Neural cell (in vitro differentiated cells): Measurements from ENCODE around the gene MICAL2. TPM values are rescaled to one million over a fixed set of nuclear protein-coding genes. Genes with fewer than 3 reads are reported as not detected.

Experiments
- H2AFZ ChIP-seq: fragments of 200-600, 300-800 bp; sonication (generic), shearing (Covaris generic); 2 replicates; pipeline ENCODE4 v1.6.0; 2014; ENCODE audit warnings: low read depth, mild to moderate bottlenecking, antibody characterized with exemption, low read length, moderate library complexity
- H3F3A ChIP-seq: fragments of 200-600 bp; shearing (Covaris generic); 2 replicates; pipeline ENCODE4 v1.6.1; 2016; ENCODE audit warnings: mild to moderate bottlenecking, moderate library complexity, mixed read lengths, antibody characterized with exemption, low read length; ENCODE audit not compliant: insufficient read depth, poor library complexity, severe bottlenecking
- H3K27ac ChIP-seq: fragments of 200-600, 300-800 bp; sonication (generic), shearing (Covaris generic); 2 replicates; pipeline ENCODE4 v1.5.1; 2014; ENCODE audit warnings: mild to moderate bottlenecking, low read length, moderate library complexity
- H3K27me3 ChIP-seq: fragments of 300-800, 200-600 bp; sonication (generic), shearing (Covaris generic); 2 replicates; pipeline ENCODE4 v1.6.0; 2014; ENCODE audit warnings: mild to moderate bottlenecking, low read depth, low read length, moderate library complexity; ENCODE audit not compliant: insufficient read depth
- H3K36me3 ChIP-seq: fragments of 300-800, 200-600 bp; sonication (generic), shearing (Covaris generic); 2 replicates; pipeline ENCODE4 v1.5.1; 2014; ENCODE audit warnings: mild to moderate bottlenecking, antibody characterized with exemption, low read length, moderate library complexity; ENCODE audit not compliant: insufficient read depth
- H3K4me2 ChIP-seq: fragments of 300-800, 200-600 bp; sonication (generic), shearing (Covaris generic); 2 replicates; pipeline ENCODE4 v1.6.0; 2014; ENCODE audit warnings: mild to moderate bottlenecking, low read length
- H3K4me3 ChIP-seq: fragments of 300-800, 200-600 bp; sonication (generic), shearing (Covaris generic); 2 replicates; pipeline ENCODE4 v1.5.1; 2014; ENCODE audit warnings: mild to moderate bottlenecking, low read length, moderate library complexity
- H3K79me2 ChIP-seq: fragments of 200-600 bp; shearing (Covaris generic); replicated peaks from 2 replicates; pipeline ENCODE4 v1.6.0; 2014; ENCODE audit warnings: mild to moderate bottlenecking, low read length, moderate library complexity; ENCODE audit not compliant: insufficient read depth
- H3K9ac ChIP-seq: fragments of 300-800, 200-600 bp; sonication (generic), shearing (Covaris generic); 2 replicates; pipeline ENCODE4 v1.6.1; 2016; ENCODE audit warnings: mild to moderate bottlenecking, low read length, mixed read lengths
- H3K9me2 ChIP-seq: fragments of 200-600 bp; shearing (Covaris generic); 2 replicates; pipeline ENCODE4 v1.6.1; 2016; ENCODE audit warnings: mild to moderate bottlenecking, low read length, mixed read lengths; ENCODE audit not compliant: insufficient read depth
- H3K9me3 ChIP-seq: fragments of 200-600, 300-800 bp; sonication (generic), shearing (Covaris generic); 2 replicates; pipeline ENCODE4 v1.6.1; 2016; ENCODE audit warnings: mild to moderate bottlenecking, mixed run types, low read length, moderate library complexity, mixed read lengths
- H4K20me1 ChIP-seq: fragments of 200-600 bp; shearing (Covaris generic); 2 replicates; pipeline ENCODE4 v1.6.1; 2016; ENCODE audit warnings: mild to moderate bottlenecking, mixed run types; ENCODE audit not compliant: insufficient read depth
- CTCF ChIP-seq: fragments of 450-650 bp; IDR thresholded peaks from 2 replicates; pipeline ENCODE4 v1.5.1; 2014; ENCODE audit warnings: antibody characterized with exemption, mild to moderate bottlenecking, moderate library complexity; ENCODE audit not compliant: poor library complexity, severe bottlenecking
- EP300 ChIP-seq: fragments of 450-650 bp; conservative IDR thresholded peaks from 2 replicates; pipeline ENCODE4 v1.6.1; 2014; ENCODE audit warnings: antibody characterized with exemption, mild to moderate bottlenecking, moderate library complexity; ENCODE audit not compliant: poor library complexity, severe bottlenecking
- EZH2 ChIP-seq: fragments of 200-600, 300-800 bp; shearing (Covaris generic), sonication (generic); IDR thresholded peaks from 2 replicates; pipeline ENCODE4 v1.6.1; 2014; ENCODE audit warnings: antibody characterized with exemption, low read length, borderline replicate concordance, mild to moderate bottlenecking; ENCODE audit not compliant: insufficient read depth, poor library complexity, severe bottlenecking
- MXI1 ChIP-seq: fragments of 450-650 bp; conservative IDR thresholded peaks from 2 replicates; pipeline ENCODE4 v1.6.1; 2014; ENCODE audit warnings: antibody characterized with exemption, mild to moderate bottlenecking; ENCODE audit not compliant: poor library complexity, severe bottlenecking
- POLR2AphosphoS5 ChIP-seq: IDR thresholded peaks from 2 replicates; pipeline ENCODE4 v1.6.1; 2012
- RAD21 ChIP-seq: fragments of 450-650 bp; conservative IDR thresholded peaks from 2 replicates; pipeline ENCODE4 v1.6.1; 2014; ENCODE audit warnings: antibody characterized with exemption, mild to moderate bottlenecking, moderate library complexity
- SMC3 ChIP-seq: fragments of 450-650 bp; conservative IDR thresholded peaks from 2 replicates; pipeline ENCODE4 v1.6.1; 2014; ENCODE audit warnings: antibody characterized with exemption, mild to moderate bottlenecking, moderate library complexity; ENCODE audit not compliant: poor library complexity
- TAF1 ChIP-seq: IDR thresholded peaks from 2 replicates; pipeline ENCODE4 v1.6.1; 2012; ENCODE audit warnings: low read depth
- polyA plus RNA-seq: library from polyadenylated mRNA; depleted of rRNA; stranded (reverse); fragments of >200 nt; gene quantifications from 2 replicates; pipeline ENCODE4 v1.2.3, GENCODE V29; 2014
- TF ChIP-seq, protein P1 (sequence below): IDR thresholded peaks from 2 replicates; pipeline ENCODE4 v1.6.1; 2012; ENCODE audit warnings: borderline replicate concordance

Gene MICAL2
- polyA plus RNA-seq, 1 donor from 2014 or later = 2.2 TPM

DNA sequence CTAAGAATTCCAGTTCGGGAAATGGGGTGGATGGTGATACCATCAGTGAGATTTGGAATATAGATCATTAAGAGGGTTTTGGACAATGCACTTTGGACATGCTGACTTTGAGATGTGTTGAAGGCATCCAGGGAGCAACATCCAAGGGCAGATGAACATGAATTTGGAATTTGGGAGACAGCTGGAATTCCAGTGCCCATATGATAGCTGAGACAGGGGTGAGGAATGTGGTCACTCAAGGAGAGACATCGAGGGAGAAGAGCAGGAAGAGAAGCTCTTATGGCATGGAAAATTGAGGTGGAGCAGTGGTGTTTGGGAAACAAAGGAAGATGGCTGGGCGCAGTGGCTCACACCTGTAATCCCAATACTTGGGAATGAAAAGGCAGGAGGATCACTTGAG lies 11.8 kb upstream of the MICAL2 start:
- Histone ChIP-seq H3K9me3 (no peaks in the 10 kb centered on the region), H3K4me2 (no peak overlapping the region), H3K9me2 (no peaks in the 10 kb centered on the region), H3F3A (no peaks in the 10 kb centered on the region), H3K27me3 (no peaks in the 10 kb centered on the region), H3K9ac (no peak overlapping the region), H3K27ac (no peak overlapping the region), H3K4me3 (no peak overlapping the region), H2AFZ (no peak overlapping the region), H4K20me1 (no peaks in the 10 kb centered on the region), H3K79me2 (no peaks in the 10 kb centered on the region), H3K36me3 (no peaks in the 10 kb centered on the region)
- no peak for TF ChIP-seq EP300
- TF ChIP-seq, protein P1, sequence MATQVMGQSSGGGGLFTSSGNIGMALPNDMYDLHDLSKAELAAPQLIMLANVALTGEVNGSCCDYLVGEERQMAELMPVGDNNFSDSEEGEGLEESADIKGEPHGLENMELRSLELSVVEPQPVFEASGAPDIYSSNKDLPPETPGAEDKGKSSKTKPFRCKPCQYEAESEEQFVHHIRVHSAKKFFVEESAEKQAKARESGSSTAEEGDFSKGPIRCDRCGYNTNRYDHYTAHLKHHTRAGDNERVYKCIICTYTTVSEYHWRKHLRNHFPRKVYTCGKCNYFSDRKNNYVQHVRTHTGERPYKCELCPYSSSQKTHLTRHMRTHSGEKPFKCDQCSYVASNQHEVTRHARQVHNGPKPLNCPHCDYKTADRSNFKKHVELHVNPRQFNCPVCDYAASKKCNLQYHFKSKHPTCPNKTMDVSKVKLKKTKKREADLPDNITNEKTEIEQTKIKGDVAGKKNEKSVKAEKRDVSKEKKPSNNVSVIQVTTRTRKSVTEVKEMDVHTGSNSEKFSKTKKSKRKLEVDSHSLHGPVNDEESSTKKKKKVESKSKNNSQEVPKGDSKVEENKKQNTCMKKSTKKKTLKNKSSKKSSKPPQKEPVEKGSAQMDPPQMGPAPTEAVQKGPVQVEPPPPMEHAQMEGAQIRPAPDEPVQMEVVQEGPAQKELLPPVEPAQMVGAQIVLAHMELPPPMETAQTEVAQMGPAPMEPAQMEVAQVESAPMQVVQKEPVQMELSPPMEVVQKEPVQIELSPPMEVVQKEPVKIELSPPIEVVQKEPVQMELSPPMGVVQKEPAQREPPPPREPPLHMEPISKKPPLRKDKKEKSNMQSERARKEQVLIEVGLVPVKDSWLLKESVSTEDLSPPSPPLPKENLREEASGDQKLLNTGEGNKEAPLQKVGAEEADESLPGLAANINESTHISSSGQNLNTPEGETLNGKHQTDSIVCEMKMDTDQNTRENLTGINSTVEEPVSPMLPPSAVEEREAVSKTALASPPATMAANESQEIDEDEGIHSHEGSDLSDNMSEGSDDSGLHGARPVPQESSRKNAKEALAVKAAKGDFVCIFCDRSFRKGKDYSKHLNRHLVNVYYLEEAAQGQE = no peak
- TF ChIP-seq MXI1 = no peak
- TF ChIP-seq CTCF = no peak
- no peak for TF ChIP-seq EZH2
- TF ChIP-seq TAF1 = no peak
- no peak for TF ChIP-seq RAD21
- no peak for TF ChIP-seq SMC3
- TF ChIP-seq POLR2AphosphoS5 = no peak

DNA sequence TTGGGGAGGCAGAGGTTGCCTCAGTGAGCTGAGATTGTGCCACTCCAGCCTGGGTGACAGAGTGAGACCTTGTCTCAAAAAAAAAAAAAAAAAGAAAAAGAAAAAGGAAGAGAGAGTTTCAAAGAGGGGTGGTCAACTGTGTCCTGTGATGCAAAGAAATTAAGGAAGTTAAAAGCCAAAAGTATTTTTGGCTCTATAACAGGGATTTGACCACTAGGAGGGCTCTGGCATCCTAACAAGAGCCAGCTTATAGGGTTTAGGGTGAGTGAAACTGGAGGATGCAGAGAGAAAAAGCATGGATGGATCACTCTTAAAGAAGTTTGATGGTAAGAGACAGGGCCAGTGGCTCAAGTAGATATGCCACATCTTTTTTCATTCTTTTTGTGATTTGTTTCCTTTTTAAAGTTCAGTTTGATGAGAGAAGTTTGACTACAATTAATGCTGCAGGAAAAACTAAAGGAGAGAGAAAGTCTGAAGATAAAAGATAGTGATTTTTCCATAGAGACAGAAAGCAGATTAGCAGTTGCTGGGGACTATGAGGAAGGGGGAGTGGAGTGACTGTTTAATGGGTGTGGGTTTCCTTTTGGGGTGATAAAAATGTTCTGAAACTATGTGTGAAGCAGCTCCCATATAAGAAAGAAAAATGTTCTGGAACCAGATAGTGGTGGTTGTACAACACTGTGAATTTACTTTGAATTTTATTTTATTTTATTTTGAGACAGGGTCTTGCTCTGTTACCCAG lies 11.1 kb upstream of the MICAL2 start:
- Histone ChIP-seq H3F3A (no peaks in the 10 kb centered on the region), H3K9me2 (no peaks in the 10 kb centered on the region), H4K20me1 (no peaks in the 10 kb centered on the region), H3K9ac (no peak overlapping the region), H3K4me2 (no peak overlapping the region), H3K79me2 (no peaks in the 10 kb centered on the region), H3K4me3 (no peak overlapping the region), H3K36me3 (no peaks in the 10 kb centered on the region), H3K9me3 (no peaks in the 10 kb centered on the region), H2AFZ (no peak overlapping the region), H3K27me3 (no peaks in the 10 kb centered on the region), H3K27ac (no peak overlapping the region)
- TF ChIP-seq TAF1 (no peak), EP300 (no peak), POLR2AphosphoS5 (no peak), MXI1 (no peak), EZH2 (no peak), RAD21 (no peak), SMC3 (no peak), CTCF (no peak)
- TF ChIP-seq, protein P1 = no peak
